Mucosa of descending colon (tissue), 3 donors: ENCODE data around the gene DPEP3. TPM values are rescaled to one million over a fixed set of nuclear protein-coding genes. Genes with fewer than 3 reads are reported as not detected.

Experiments
- ATAC-seq: fragments of 200-7000 bp; cut with Tn5 transposase; one replicate; pipeline ENCODE4 v1.9.1; 2020; ENCODE audit warnings: mild to moderate bottlenecking, moderate library complexity
- DNase-seq, 3 donors: peaks; one replicate each; pipeline ENCODE4 v3.0.0-alpha.2; 2020
- H3K36me3 ChIP-seq: fragments of 200-600 bp; one replicate; pipeline ENCODE4 v1.8.0; 2021; ENCODE audit warnings: low read depth, mild to moderate bottlenecking
- H3K4me1 ChIP-seq: fragments of 200-600 bp; one replicate; pipeline ENCODE4 v1.8.0; 2021; ENCODE audit warnings: low read depth, mild to moderate bottlenecking
- H3K4me3 ChIP-seq: fragments of 200-600 bp; one replicate; pipeline ENCODE4 v1.8.0; 2021; ENCODE audit warnings: mild to moderate bottlenecking
- H3K9me3 ChIP-seq: fragments of 200-600 bp; one replicate; pipeline ENCODE4 v1.8.0; 2021; ENCODE audit warnings: mild to moderate bottlenecking
- CTCF ChIP-seq: fragments of 200-600 bp; IDR thresholded peaks from one replicate; pipeline ENCODE4 v1.8.0; 2022; ENCODE audit warnings: antibody characterized with exemption, mild to moderate bottlenecking
- intact Hi-C, 2 donors: fragments of 100-400 bp; cut with DNase I in 1 of 2; cut with micrococcal nuclease in 1 of 2; formaldehyde crosslinking; loops; one replicate each; pipeline versions ENCODE4 v1.11.0 to v1.11.1; 2022; cut with DNase I, micrococcal nuclease
- total RNA-seq, 3 donors: library from RNA; stranded (reverse); fragmentation: NEBNext Ultra II Directional in 2 of 3; extraction: Animal tissue kit (Norgen Biotek cat#: 25700) in 2 of 3; gene quantifications; one replicate each; pipeline versions ENCODE4 v1.2.1 to v1.2.4, GENCODE V29; 2021 to 2023
- donor health status: DM: no; HTN: no; CAD: no; lungs with moderate emphysema.
- donor health status: DM: no; HTN: no; CAD: no.
- donor health status: DM: no; HTN: yes; CAD: no.

Gene DPEP3
- total RNA-seq, 3 donors from 2014 or later = not detected

- no peak for TF ChIP-seq CTCF
- no peaks in the 10 kb centered on the region for H3K9me3 ChIP-seq
- intact Hi-C loops = no loop called here
- DNase-seq (no peak), ATAC-seq (no peak)
- H3K4me1 ChIP-seq = no peaks in the 10 kb centered on the region
- H3K4me3 ChIP-seq = no peak overlapping the region
- H3K36me3 ChIP-seq = no peaks in the 10 kb centered on the region
Measured at GRCh38 chr16:67946966-67947558, 33.2 kb downstream of the DPEP3 start.

DNA sequence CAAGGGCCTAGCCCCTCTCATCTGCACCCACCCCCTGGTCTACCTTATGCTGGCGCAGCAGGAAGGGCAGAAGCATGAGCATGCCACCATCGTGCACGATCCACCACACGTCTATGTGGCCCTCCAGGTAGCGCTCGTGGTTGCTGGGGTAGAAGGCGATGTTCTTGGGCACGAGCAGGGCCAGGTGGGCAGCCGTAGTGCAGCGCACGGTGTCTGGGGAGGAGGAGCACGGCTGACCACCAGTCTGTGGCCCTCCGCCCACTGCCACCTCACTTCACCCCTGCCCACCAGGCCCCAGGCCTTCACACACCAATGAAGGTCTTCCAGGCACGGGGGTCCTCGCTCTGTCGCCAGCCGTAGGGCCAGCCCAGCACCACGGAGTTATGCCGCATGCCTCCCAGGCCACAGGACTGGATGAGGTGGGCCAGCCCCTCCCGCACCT lies 34.1 kb downstream of the DPEP3 start:
- no peaks in the 10 kb centered on the region for H3K9me3 ChIP-seq
- no peaks in the 10 kb centered on the region for H3K4me1 ChIP-seq
- DNase-seq (no peak), ATAC-seq (no peak)
- intact Hi-C loops = no loop called here
- H3K36me3 ChIP-seq = no peaks in the 10 kb centered on the region
- H3K4me3 ChIP-seq = no peak overlapping the region
- no peak for TF ChIP-seq CTCF

- no peaks in the 10 kb centered on the region for H3K36me3 ChIP-seq
- ATAC-seq = no peak
- H3K4me1 ChIP-seq = no peaks in the 10 kb centered on the region
- no peak overlapping the region for H3K4me3 ChIP-seq
- TF ChIP-seq CTCF = no peak
- intact Hi-C loops = no loop called here
- no peak for DNase-seq
- no peaks in the 10 kb centered on the region for H3K9me3 ChIP-seq
Measured at GRCh38 chr16:67945392-67945933, 34.8 kb downstream of the DPEP3 start.

GRCh38 chr16:67944690-67945391 lies 35.5 kb downstream of the DPEP3 start:
- intact Hi-C loops = no loop called here
- H3K4me1 ChIP-seq = peaks cover 5% of the 10 kb centered on the region
- ATAC-seq = no peak
- H3K36me3 ChIP-seq = no peaks in the 10 kb centered on the region
- H3K9me3 ChIP-seq = no peaks in the 10 kb centered on the region
- DNase-seq = no peak
- H3K4me3 ChIP-seq = no peak overlapping the region
- no peak for TF ChIP-seq CTCF

GRCh38 chr16:67943619-67944504 lies 36.4 kb downstream of the DPEP3 start, which contains the start of gene LCAT:
Gene LCAT (minus strand): TSS chr16:67944120. CDS start chr16:67944101, 19 bp downstream.
- TF ChIP-seq CTCF = no peak
- Histone ChIP-seq H3K9me3 (no peaks in the 10 kb centered on the region), H3K4me1 (peaks cover 8% of the 10 kb centered on the region), H3K36me3 (no peaks in the 10 kb centered on the region), H3K4me3 (no peak within 1 kb of the TSS)
- DNase-seq (peak in 2 of 3 donors; percentile 59 to 66), ATAC-seq (peak; percentile 35)
- intact Hi-C loops = no loop called here
